SK-N-SH (cell line): ENCODE measurements around the gene RBPJL.

Experiments
- CTCF ChIP-seq: fragments of 200-600 bp; sonication (generic); IDR thresholded peaks from 2 replicates; pipeline ENCODE4 v1.6.1; 2017; ENCODE audit warnings: antibody characterized with exemption, mild to moderate bottlenecking, moderate library complexity
- YY1 ChIP-seq: IDR thresholded peaks from 2 replicates; pipeline ENCODE4 v1.4.0; 2012; ENCODE audit warnings: low read depth, mild to moderate bottlenecking
- TF ChIP-seq, protein P1 (sequence below): fragments of 150-350 bp; IDR thresholded peaks from 2 replicates; pipeline ENCODE4 v1.6.1; 2017; ENCODE audit warnings: antibody characterized with exemption, low read length, low read depth, borderline replicate concordance

GRCh38 chr20:45346291-45346718, 39.7 kb downstream of the RBPJL start:
- TF ChIP-seq, protein P1, sequence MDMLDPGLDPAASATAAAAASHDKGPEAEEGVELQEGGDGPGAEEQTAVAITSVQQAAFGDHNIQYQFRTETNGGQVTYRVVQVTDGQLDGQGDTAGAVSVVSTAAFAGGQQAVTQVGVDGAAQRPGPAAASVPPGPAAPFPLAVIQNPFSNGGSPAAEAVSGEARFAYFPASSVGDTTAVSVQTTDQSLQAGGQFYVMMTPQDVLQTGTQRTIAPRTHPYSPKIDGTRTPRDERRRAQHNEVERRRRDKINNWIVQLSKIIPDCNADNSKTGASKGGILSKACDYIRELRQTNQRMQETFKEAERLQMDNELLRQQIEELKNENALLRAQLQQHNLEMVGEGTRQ: no peak
- TF ChIP-seq CTCF (no peak), YY1 (no peak)
